MM.1S (cell line): ENCODE data around the gene KDM2A.
"Not testable (repeated sequence)": the region's sequence is repeated elsewhere in the genome, so short reads cannot be mapped to it uniquely, and the experiment has no call there.

Source experiments
- DNase-seq: peaks from one replicate; pipeline ENCODE4 v3.0.0-alpha.2; 2015
- H2AFZ ChIP-seq: fragments of 300-600 bp; sonication (generic); 2 replicates; pipeline ENCODE4 v1.6.0; 2016; ENCODE audit warnings: antibody characterized with exemption, low read length
- H3F3A ChIP-seq: fragments of 300-600 bp; sonication (generic); 2 replicates; pipeline ENCODE4 v1.6.1; 2016; ENCODE audit warnings: mild to moderate bottlenecking, antibody characterized with exemption, low read length, moderate library complexity, mixed read lengths; ENCODE audit not compliant: insufficient read depth
- H3K27ac ChIP-seq: fragments of 300-600 bp; sonication (generic); 2 replicates; pipeline ENCODE4 v1.5.1; 2016; ENCODE audit warnings: mild to moderate bottlenecking, low read length
- H3K27me3 ChIP-seq: fragments of 300-600 bp; sonication (generic); replicated peaks from 2 replicates; pipeline ENCODE4 v1.6.0; 2016; ENCODE audit warnings: low read length; ENCODE audit not compliant: insufficient read depth
- H3K36me3 ChIP-seq: fragments of 300-600 bp; sonication (generic); replicated peaks from 2 replicates; pipeline ENCODE4 v1.6.1; 2016; ENCODE audit warnings: mild to moderate bottlenecking, low read length, mixed read lengths; ENCODE audit not compliant: insufficient read depth
- H3K4me1 ChIP-seq: fragments of 300-600 bp; sonication (generic); 2 replicates; pipeline ENCODE4 v1.6.1; 2016; ENCODE audit warnings: low read length, mixed read lengths
- H3K4me2 ChIP-seq: fragments of 300-600 bp; sonication (generic); 2 replicates; pipeline ENCODE4 v1.6.0; 2016; ENCODE audit warnings: low read depth, low read length
- H3K4me3 ChIP-seq: fragments of 300-600 bp; sonication (generic); 2 replicates; pipeline ENCODE4 v1.5.1; 2016; ENCODE audit warnings: low read length, mixed read lengths
- H3K79me2 ChIP-seq: fragments of 300-600 bp; sonication (generic); 2 replicates; pipeline ENCODE4 v1.6.1; 2016; ENCODE audit warnings: mixed run types, low read length, mixed read lengths
- H3K9ac ChIP-seq: fragments of 300-600 bp; sonication (generic); 2 replicates; pipeline ENCODE4 v1.6.1; 2016; ENCODE audit warnings: low read length, mixed read lengths
- H3K9me2 ChIP-seq: fragments of 300-600 bp; sonication (generic); replicated peaks from 2 replicates; pipeline ENCODE4 v1.6.1; 2016; ENCODE audit warnings: mild to moderate bottlenecking, low read length, mixed read lengths; ENCODE audit not compliant: insufficient read depth
- H3K9me3 ChIP-seq: fragments of 300-600 bp; sonication (generic); replicated peaks from 2 replicates; pipeline ENCODE4 v1.6.1; 2016; ENCODE audit warnings: mild to moderate bottlenecking, low read length, mixed read lengths; ENCODE audit not compliant: insufficient read depth
- H4K20me1 ChIP-seq: fragments of 300-600 bp; sonication (generic); 2 replicates; pipeline ENCODE4 v1.6.1; 2016; ENCODE audit warnings: mild to moderate bottlenecking, low read length, moderate library complexity, mixed read lengths; ENCODE audit not compliant: insufficient read depth
- CTCF ChIP-seq: fragments of 300-600 bp; sonication (generic); IDR thresholded peaks from 2 replicates; pipeline ENCODE4 v1.5.1; 2016; ENCODE audit warnings: antibody characterized with exemption, low read length, mixed read lengths
- EZH2 ChIP-seq: fragments of 300-600 bp; sonication (generic); optimal IDR thresholded peaks from 2 replicates; pipeline ENCODE3; 2017; ENCODE audit warnings: low read depth, mild to moderate bottlenecking, antibody characterized with exemption, low read length, mixed read lengths
- EZH2phosphoT487 ChIP-seq: fragments of 300-600 bp; sonication (generic); IDR thresholded peaks from 2 replicates; pipeline ENCODE4 v1.6.1; 2018; ENCODE audit warnings: antibody characterized with exemption, low read length

KDM2A gene

GRCh38 chr11:67194096-67194495 lies 75.0 kb downstream of the KDM2A start:
- no peak overlapping the region for H3K27ac ChIP-seq

GRCh38 chr11:67195971-67196456 lies 77.0 kb downstream of the KDM2A start:
- Histone ChIP-seq H3K4me1 (no peaks in the 10 kb centered on the region), H3K27me3 (no peaks in the 10 kb centered on the region), H3K36me3 (no peaks in the 10 kb centered on the region), H3K9me2 (no peaks in the 10 kb centered on the region), H3K79me2 (no peaks in the 10 kb centered on the region; the same call in 1 of the 2 replicates), H3K27ac (no peak overlapping the region), H3K4me2 (no peak overlapping the region), H3K9me3 (no peaks in the 10 kb centered on the region), H3K4me3 (no peak overlapping the region), H2AFZ (no peak overlapping the region), H3F3A (no peaks in the 10 kb centered on the region), H3K9ac (no peak overlapping the region), H4K20me1 (no peaks in the 10 kb centered on the region)
- TF ChIP-seq EZH2phosphoT487, result no peak
- TF ChIP-seq EZH2, result no peak
- no peak for TF ChIP-seq CTCF
- no peak for DNase-seq

More at GRCh38 chr11:67194096-67194495, 75.0 kb downstream of the KDM2A start:
- Histone ChIP-seq H3K4me2 (no peak overlapping the region), H3K27me3 (no peaks in the 10 kb centered on the region), H3K4me1 (no peaks in the 10 kb centered on the region), H2AFZ (no peak overlapping the region), H4K20me1 (no peaks in the 10 kb centered on the region), H3K9me3 (no peaks in the 10 kb centered on the region), H3K9me2 (no peaks in the 10 kb centered on the region), H3F3A (no peaks in the 10 kb centered on the region), H3K79me2 (no peaks in the 10 kb centered on the region; the same call in 1 of the 2 replicates), H3K4me3 (no peak overlapping the region), H3K36me3 (no peaks in the 10 kb centered on the region), H3K9ac (no peak overlapping the region)
- no peak for TF ChIP-seq CTCF
- TF ChIP-seq EZH2phosphoT487, result no peak
- TF ChIP-seq EZH2, result no peak
- no peak for DNase-seq

GRCh38 chr11:67197606-67198005 lies 78.5 kb downstream of the KDM2A start:
- TF ChIP-seq EZH2, result no peak
- TF ChIP-seq CTCF, result no peak
- TF ChIP-seq EZH2phosphoT487, result no peak
- DNase-seq, result no peak
- H3K27ac ChIP-seq, result no peak overlapping the region
- H3K4me3 ChIP-seq, result no peak overlapping the region
- no peaks in the 10 kb centered on the region for H3K9me2 ChIP-seq
- H3K4me2 ChIP-seq, result no peak overlapping the region
- H3K9ac ChIP-seq, result no peak overlapping the region
- no peaks in the 10 kb centered on the region; the same call in 1 of the 2 replicates for H3K36me3 ChIP-seq
- H3K9me3 ChIP-seq, result no peaks in the 10 kb centered on the region
- no peaks in the 10 kb centered on the region for H3F3A ChIP-seq
- H3K79me2 ChIP-seq, result no peaks in the 10 kb centered on the region; the same call in 1 of the 2 replicates
- no peak overlapping the region for H2AFZ ChIP-seq
- H3K4me1 ChIP-seq, result no peaks in the 10 kb centered on the region
- H4K20me1 ChIP-seq, result no peaks in the 10 kb centered on the region
- H3K27me3 ChIP-seq, result no peaks in the 10 kb centered on the region

- not testable (repeated sequence) for H3K9ac ChIP-seq, H3K36me3 ChIP-seq, H2AFZ ChIP-seq, H3K4me2 ChIP-seq, H3K79me2 ChIP-seq, H4K20me1 ChIP-seq, H3K27me3 ChIP-seq, H3K4me1 ChIP-seq, H3K9me3 ChIP-seq, H3F3A ChIP-seq, H3K27ac ChIP-seq, H3K9me2 ChIP-seq, H3K4me3 ChIP-seq, DNase-seq
Observed at GRCh38 chr11:67198781-67199180, 79.7 kb downstream of the KDM2A start.
